ENCODE data around the gene BRSK2. TPM values are rescaled to one million over a fixed set of nuclear protein-coding genes. Genes with fewer than 3 reads are reported as not detected.

Gene BRSK2
- polyA plus RNA-seq, 4 donors: 0.27 to 7.9 (median 3.3) TPM; not detected in 1

DNA sequence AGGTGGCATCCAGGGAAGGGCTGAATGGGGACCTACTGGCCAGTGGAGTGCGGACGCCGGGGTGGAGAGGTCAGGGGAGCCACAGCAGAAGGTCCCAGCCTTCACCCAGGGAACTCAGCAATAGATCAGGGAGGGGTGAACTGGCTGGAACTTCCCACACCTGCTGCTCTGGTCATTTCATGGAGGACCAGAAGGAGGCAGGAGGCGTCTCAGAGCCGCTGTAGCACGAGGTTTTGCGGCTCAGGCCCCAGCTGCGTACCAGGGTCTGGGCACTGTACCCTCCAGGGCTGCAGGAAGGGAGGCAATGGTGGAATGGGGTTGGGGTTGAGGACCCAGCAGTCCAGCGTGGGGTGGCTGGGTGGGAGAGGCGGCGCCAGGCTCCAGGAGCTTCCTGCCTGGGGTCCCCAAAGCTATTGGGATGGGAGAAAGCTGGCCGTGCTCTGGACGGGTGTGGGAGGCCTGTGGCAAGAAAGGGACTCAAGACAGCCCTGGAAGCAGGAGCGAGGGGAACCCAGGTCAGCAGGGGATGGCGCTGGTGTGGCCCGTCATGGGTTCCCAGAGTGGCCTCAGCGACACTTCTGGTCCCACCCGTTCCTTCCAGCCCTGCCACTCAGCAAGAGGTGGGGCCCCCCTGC is 20.2 kb upstream of the BRSK2 start:
- peaks cover 0 to 24% of the 10 kb centered on the region in 2 donors for H3K9me3 ChIP-seq (ENCODE audit: control insufficient read depth in 2 of 2, insufficient read depth in 1 of 2, low read depth in 1 of 2, low read length in 1 of 2)
- H3K4me1 ChIP-seq (ENCODE audit: control insufficient read depth in 3 of 3, insufficient read depth in 2 of 3, low read depth in 1 of 3, low read length in 2 of 3): no peaks in the 10 kb centered on the region
- H3K36me3 ChIP-seq (ENCODE audit: control insufficient read depth in 3 of 3, insufficient read depth in 2 of 3, low read depth in 1 of 3, low read length in 3 of 3): no peaks in the 10 kb centered on the region
- H3K4me3 ChIP-seq (ENCODE audit: low read depth in 1 of 3, low read length in 3 of 3): no peak overlapping the region
- WGBS, 3 donors: 73 to 81% (median 77%) methylated on average over 18 of the region's 18 CpGs
- FAIRE-seq (no peak), DNase-seq (no peak)
- H3K27ac ChIP-seq (ENCODE audit: low read depth in 1 of 3, low read length in 2 of 3): no peak overlapping the region
- H3K27me3 ChIP-seq (ENCODE audit: control insufficient read depth in 3 of 3, insufficient read depth in 3 of 3, low read length in 3 of 3): peaks cover 0 to 12% (median 0%) of the 10 kb centered on the region in 3 donors

DNA sequence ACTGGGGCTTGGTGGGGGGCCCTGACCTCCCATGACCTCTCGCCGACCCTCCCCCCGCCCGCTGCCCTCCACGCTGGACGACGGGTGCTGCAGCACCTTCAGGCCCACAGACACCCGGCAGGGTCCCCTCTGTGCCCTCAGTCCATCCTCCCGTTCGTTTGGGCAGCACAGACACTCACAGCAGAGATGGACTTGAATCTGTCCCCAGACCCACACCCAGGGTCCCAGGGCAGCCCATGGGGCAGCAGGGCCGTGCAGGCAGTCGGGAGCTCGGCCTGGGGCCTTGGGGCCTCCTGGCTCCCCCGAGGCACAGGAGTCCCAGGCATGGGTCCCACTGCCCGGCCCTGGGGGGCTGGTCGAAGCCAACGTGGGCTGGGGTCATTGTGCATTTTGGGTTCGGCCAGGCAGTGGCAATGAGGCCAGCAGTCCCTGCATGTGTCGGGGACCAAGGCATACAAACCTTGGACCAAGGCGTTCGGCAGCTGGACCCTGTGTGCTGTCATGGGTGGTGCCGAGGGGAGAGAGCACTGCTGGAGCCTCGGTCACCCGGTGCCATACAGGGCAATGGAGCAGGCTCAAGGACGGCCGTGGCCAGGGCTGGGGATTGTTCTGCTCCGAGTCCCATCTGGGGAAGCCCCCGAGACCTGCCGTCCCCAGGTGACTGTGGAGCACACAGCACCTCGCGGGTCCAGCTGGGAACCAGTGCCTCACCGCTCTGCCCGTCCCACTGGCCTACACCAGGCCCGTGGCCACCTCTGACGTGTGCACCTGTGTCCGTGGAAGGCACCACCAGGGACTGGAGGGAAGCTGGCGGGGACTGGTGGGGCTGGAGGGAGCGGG is 19.3 kb upstream of the BRSK2 start:
- peaks cover 0 to 16% (median 0%) of the 10 kb centered on the region in 3 donors for H3K27me3 ChIP-seq (ENCODE audit: control insufficient read depth in 3 of 3, insufficient read depth in 3 of 3, low read length in 3 of 3)
- 78 to 86% (median 80%) methylated on average over 33 to 38 of the region's 38 CpGs for WGBS, 3 donors
- DNase-seq (no peak), FAIRE-seq (no peak)
- no peaks in the 10 kb centered on the region for H3K4me1 ChIP-seq (ENCODE audit: control insufficient read depth in 3 of 3, insufficient read depth in 2 of 3, low read depth in 1 of 3, low read length in 2 of 3)
- H3K9me3 ChIP-seq (ENCODE audit: control insufficient read depth in 2 of 2, insufficient read depth in 1 of 2, low read depth in 1 of 2, low read length in 1 of 2): peaks cover 0 to 16% of the 10 kb centered on the region in 2 donors
- no peaks in the 10 kb centered on the region for H3K36me3 ChIP-seq (ENCODE audit: control insufficient read depth in 3 of 3, insufficient read depth in 2 of 3, low read depth in 1 of 3, low read length in 3 of 3)
- H3K4me3 ChIP-seq (ENCODE audit: low read depth in 1 of 3, low read length in 3 of 3): no peak overlapping the region
- H3K27ac ChIP-seq (ENCODE audit: low read depth in 1 of 3, low read length in 2 of 3): no peak overlapping the region

DNA sequence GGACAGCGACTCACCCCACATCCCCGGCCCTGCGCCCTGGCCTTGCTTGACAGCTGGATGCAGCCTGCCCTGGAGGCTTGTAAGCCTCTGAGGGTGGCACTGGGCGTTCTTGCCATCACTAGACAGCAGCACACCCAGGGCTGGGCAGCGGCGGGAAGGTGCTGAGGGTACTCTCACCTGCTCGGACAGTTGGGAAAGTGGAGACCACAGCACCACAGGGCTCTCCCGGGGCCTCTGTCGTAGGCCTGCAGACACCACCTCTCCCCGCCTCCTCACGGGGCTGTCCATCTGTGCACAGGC is 18.8 kb upstream of the BRSK2 start:
- Histone ChIP-seq H3K4me3 (ENCODE audit: low read depth in 1 of 3, low read length in 3 of 3) (no peak overlapping the region), H3K36me3 (ENCODE audit: control insufficient read depth in 3 of 3, insufficient read depth in 2 of 3, low read depth in 1 of 3, low read length in 3 of 3) (no peaks in the 10 kb centered on the region), H3K27ac (ENCODE audit: low read depth in 1 of 3, low read length in 2 of 3) (no peak overlapping the region), H3K4me1 (ENCODE audit: control insufficient read depth in 3 of 3, insufficient read depth in 2 of 3, low read depth in 1 of 3, low read length in 2 of 3) (no peaks in the 10 kb centered on the region), H3K9me3 (ENCODE audit: control insufficient read depth in 2 of 2, insufficient read depth in 1 of 2, low read depth in 1 of 2, low read length in 1 of 2) (peaks cover 0 to 11% of the 10 kb centered on the region in 2 donors), H3K27me3 (ENCODE audit: control insufficient read depth in 3 of 3, insufficient read depth in 3 of 3, low read length in 3 of 3) (peaks cover 0 to 17% (median 0%) of the 10 kb centered on the region in 3 donors)
- DNase-seq: no peak
- FAIRE-seq: no peak
- 80 to 88% (median 83%) methylated on average over 9 to 11 of the region's 11 CpGs for WGBS, 3 donors

DNA sequence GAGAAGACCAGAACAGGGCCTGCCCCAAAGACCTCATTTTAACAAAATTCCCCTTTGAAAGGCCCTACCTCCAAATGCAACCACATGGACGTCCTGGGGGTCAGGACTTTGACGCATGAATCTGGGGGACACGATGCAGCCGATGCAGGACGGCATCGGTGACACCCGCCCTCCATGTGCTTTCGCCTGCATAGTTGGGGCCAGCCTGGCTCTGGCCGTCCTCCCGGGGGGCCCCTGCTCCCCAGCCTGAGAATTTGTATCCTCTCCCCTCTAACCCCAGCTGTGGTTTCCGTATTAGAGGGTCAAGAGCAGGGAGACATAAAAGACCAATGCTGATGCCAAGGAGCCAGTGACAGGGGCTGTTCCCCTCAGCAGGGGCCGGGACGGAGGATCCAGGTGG is 18.4 kb upstream of the BRSK2 start:
- FAIRE-seq (no peak), DNase-seq (no peak)
- Histone ChIP-seq H3K4me1 (ENCODE audit: control insufficient read depth in 3 of 3, insufficient read depth in 2 of 3, low read depth in 1 of 3, low read length in 2 of 3) (no peaks in the 10 kb centered on the region), H3K27ac (ENCODE audit: low read depth in 1 of 3, low read length in 2 of 3) (no peak overlapping the region), H3K9me3 (ENCODE audit: control insufficient read depth in 2 of 2, insufficient read depth in 1 of 2, low read depth in 1 of 2, low read length in 1 of 2) (peaks cover 0 to 10% of the 10 kb centered on the region in 2 donors), H3K27me3 (ENCODE audit: control insufficient read depth in 3 of 3, insufficient read depth in 3 of 3, low read length in 3 of 3) (peaks cover 0 to 19% (median 0%) of the 10 kb centered on the region in 3 donors), H3K36me3 (ENCODE audit: control insufficient read depth in 3 of 3, insufficient read depth in 2 of 3, low read depth in 1 of 3, low read length in 3 of 3) (no peaks in the 10 kb centered on the region), H3K4me3 (ENCODE audit: low read depth in 1 of 3, low read length in 3 of 3) (no peak overlapping the region)
- 86 to 91% (median 88%) methylated on average over 13 of the region's 13 CpGs for WGBS, 3 donors

DNA sequence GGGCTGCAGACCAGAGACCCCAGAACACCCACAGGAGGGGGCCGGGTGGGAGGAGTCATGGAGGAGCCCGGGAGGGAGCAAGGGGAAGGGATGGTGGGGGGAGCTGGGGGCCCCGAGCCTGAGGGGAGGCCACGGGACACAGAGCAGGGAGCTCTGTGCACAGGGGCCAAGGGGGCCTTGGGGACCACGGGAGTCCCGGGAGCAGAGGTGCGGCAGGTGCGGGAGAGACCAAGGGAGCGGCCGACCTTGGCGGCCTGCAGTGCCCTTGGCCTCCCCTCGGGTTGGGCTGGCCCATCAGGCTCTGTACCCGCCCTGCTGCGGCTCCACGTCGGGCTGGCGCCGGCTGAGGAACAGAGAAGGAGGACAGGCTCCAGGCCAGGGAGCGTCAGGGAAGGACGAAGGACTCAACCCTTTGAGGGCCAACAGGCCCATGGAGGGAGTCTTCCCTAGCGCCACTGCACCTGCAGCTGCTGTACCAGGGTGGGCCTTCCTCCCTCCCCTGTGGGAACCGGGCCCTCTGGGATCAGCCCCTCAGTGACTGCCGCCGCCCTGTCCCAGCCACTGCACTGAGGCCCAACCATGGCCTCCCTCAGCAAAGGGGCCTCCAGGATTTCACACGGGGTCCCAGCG is 17.8 kb upstream of the BRSK2 start:
- no peaks in the 10 kb centered on the region for H3K36me3 ChIP-seq (ENCODE audit: control insufficient read depth in 3 of 3, insufficient read depth in 2 of 3, low read depth in 1 of 3, low read length in 3 of 3)
- H3K27ac ChIP-seq (ENCODE audit: low read depth in 1 of 3, low read length in 2 of 3): no peak overlapping the region
- 55 to 80% (median 71%) methylated on average over 16 to 26 of the region's 26 CpGs for WGBS, 3 donors
- FAIRE-seq: no peak
- no peaks in the 10 kb centered on the region for H3K4me1 ChIP-seq (ENCODE audit: control insufficient read depth in 3 of 3, insufficient read depth in 2 of 3, low read depth in 1 of 3, low read length in 2 of 3)
- H3K4me3 ChIP-seq (ENCODE audit: low read depth in 1 of 3, low read length in 3 of 3): no peak overlapping the region
- peaks cover 0 to 8% of the 10 kb centered on the region in 2 donors for H3K9me3 ChIP-seq (ENCODE audit: control insufficient read depth in 2 of 2, insufficient read depth in 1 of 2, low read depth in 1 of 2, low read length in 1 of 2)
- DNase-seq: no peak
- peaks cover 0 to 19% (median 0%) of the 10 kb centered on the region in 3 donors for H3K27me3 ChIP-seq (ENCODE audit: control insufficient read depth in 3 of 3, insufficient read depth in 3 of 3, low read length in 3 of 3)

DNA sequence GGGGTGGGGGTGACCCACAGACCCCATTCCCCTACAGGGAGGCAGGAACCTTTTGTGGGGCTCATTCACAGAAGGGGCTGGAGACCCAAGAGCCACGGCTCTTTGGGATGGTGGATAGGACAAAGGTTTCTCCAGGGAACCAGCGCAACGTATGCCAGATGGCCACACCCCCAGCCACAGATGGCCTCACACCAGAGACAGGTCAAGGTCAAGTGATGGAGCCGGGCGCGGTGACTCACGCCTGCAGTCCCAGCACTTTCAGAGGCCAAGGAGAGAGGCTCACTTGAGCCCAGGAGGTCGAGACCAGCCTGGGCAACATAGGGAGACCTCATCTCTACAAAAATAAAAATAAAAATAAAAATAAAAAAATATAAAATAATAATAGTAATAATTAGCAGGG is 17.1 kb upstream of the BRSK2 start:
- WGBS, 3 donors: 26 to 64% (median 52%) methylated on average over 8 of the region's 8 CpGs
- Histone ChIP-seq H3K4me1 (ENCODE audit: control insufficient read depth in 3 of 3, insufficient read depth in 2 of 3, low read depth in 1 of 3, low read length in 2 of 3) (no peaks in the 10 kb centered on the region), H3K9me3 (ENCODE audit: control insufficient read depth in 2 of 2, insufficient read depth in 1 of 2, low read depth in 1 of 2, low read length in 1 of 2) (peaks cover 0 to 2% of the 10 kb centered on the region in 2 donors), H3K4me3 (ENCODE audit: low read depth in 1 of 3, low read length in 3 of 3) (no peak overlapping the region), H3K27ac (ENCODE audit: low read depth in 1 of 3, low read length in 2 of 3) (no peak overlapping the region), H3K27me3 (ENCODE audit: control insufficient read depth in 3 of 3, insufficient read depth in 3 of 3, low read length in 3 of 3) (peaks cover 0 to 19% (median 4%) of the 10 kb centered on the region in 3 donors), H3K36me3 (ENCODE audit: control insufficient read depth in 3 of 3, insufficient read depth in 2 of 3, low read depth in 1 of 3, low read length in 3 of 3) (no peaks in the 10 kb centered on the region)
- no peak for DNase-seq
- FAIRE-seq: no peak

DNA sequence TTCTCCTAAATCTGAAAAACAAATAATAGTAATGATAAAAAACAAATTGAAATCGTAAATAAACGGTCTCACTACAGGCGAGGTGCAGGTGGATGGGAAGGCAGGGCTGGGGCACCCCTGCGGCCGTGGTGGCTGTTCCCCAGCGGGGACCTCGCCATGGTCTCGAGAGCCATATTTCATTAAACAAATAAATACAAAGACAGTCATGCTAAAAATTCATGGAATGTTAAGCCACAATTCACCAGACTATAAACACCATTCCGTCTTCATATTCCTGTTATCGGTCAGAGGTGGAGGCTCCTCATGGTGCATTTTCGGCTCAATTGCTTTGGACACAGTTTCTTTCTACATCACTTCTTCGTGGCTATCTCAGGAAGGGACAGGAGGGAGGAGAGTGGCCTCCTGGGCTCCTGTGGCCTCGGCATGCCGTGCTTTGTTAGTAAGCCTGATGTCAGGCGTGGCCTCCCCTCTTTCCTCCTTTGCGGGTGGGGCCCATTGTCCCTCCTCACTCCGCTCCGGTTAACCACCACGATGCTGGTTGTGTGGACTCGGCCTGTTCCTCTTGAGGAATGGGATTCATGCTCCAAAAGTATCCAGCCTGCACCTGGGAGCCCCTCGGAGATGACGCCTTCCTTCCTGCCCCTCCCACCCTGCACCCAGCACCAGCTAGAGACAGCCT is 16.1 kb upstream of the BRSK2 start:
- Histone ChIP-seq H3K4me1 (ENCODE audit: control insufficient read depth in 3 of 3, insufficient read depth in 2 of 3, low read depth in 1 of 3, low read length in 2 of 3) (no peaks in the 10 kb centered on the region), H3K27ac (ENCODE audit: low read depth in 1 of 3, low read length in 2 of 3) (no peak overlapping the region), H3K4me3 (ENCODE audit: low read depth in 1 of 3, low read length in 3 of 3) (no peak overlapping the region), H3K36me3 (ENCODE audit: control insufficient read depth in 3 of 3, insufficient read depth in 2 of 3, low read depth in 1 of 3, low read length in 3 of 3) (no peaks in the 10 kb centered on the region), H3K9me3 (ENCODE audit: control insufficient read depth in 2 of 2, insufficient read depth in 1 of 2, low read depth in 1 of 2, low read length in 1 of 2) (no peaks in the 10 kb centered on the region), H3K27me3 (ENCODE audit: control insufficient read depth in 3 of 3, insufficient read depth in 3 of 3, low read length in 3 of 3) (peaks cover 0 to 19% (median 4%) of the 10 kb centered on the region in 3 donors)
- WGBS, 3 donors: 55 to 62% (median 56%) methylated on average over 22 of the region's 22 CpGs
- no peak for FAIRE-seq
- DNase-seq: no peak

Measured in small intestine (tissue), 7 donors.